Measurements from ENCODE around the gene SEZ6. TPM values are rescaled to one million over a fixed set of nuclear protein-coding genes. Genes with fewer than 3 reads are reported as not detected.

Gene SEZ6
- total RNA-seq, 1 experiment from 2014 or later: not detected

- peak in 1 of 2 experiments; percentile 38 for DNase-seq
- POLR2A ChIA-PET (ENCODE audit: unreplicated experiment): no interaction called here
- no peaks in the 10 kb centered on the region for H3K9me3 ChIP-seq (ENCODE audit: insufficient read depth, low read depth)
- no peaks in the 10 kb centered on the region for H4K20me1 ChIP-seq (ENCODE audit: insufficient read depth)
- no TSS peak for BruUV-seq (replicated peaks)
- no peak overlapping the region for H3K4me3 ChIP-seq
- H3F3A ChIP-seq (ENCODE audit: insufficient read depth, low read depth): no peaks in the 10 kb centered on the region
- TF ChIP-seq EZH2 (IDR thresholded peaks at IDR 0.05; ENCODE audit: low read depth) (no peak), CTCF (conservative IDR thresholded peaks at IDR 0.05) (no peak)
- H2AFZ ChIP-seq: no peak overlapping the region
- no peak overlapping the region for H3K4me2 ChIP-seq
- no peaks in the 10 kb centered on the region for H3K9me2 ChIP-seq (ENCODE audit: insufficient read depth)
- no peaks in the 10 kb centered on the region for H3K36me3 ChIP-seq (ENCODE audit: low read depth)
- no peaks in the 10 kb centered on the region for H3K79me2 ChIP-seq (ENCODE audit: low read depth)
- H3K27ac ChIP-seq: no peak overlapping the region
- peaks cover 33% of the 10 kb centered on the region for H3K27me3 ChIP-seq (ENCODE audit: insufficient read depth, low read depth)
- H3K4me1 ChIP-seq (replicated peaks; ENCODE audit: insufficient read depth): no peaks in the 10 kb centered on the region
- intact Hi-C loops (cut with micrococcal nuclease; ENCODE audit: unreplicated experiment): no loop called here
- CTCF ChIA-PET: interaction anchor here (0.6 kb wide), 1 partner anchor 88 kb away, joined by 12 read pairs; no protein-coding TSS in a partner anchor
Observed at GRCh38 chr17:28982131-28982793, 23.6 kb downstream of the SEZ6 start.

- Histone ChIP-seq H3K9me2 (ENCODE audit: insufficient read depth) (no peaks in the 10 kb centered on the region), H3K27me3 (ENCODE audit: insufficient read depth, low read depth) (peaks cover 49% of the 10 kb centered on the region), H3K79me2 (ENCODE audit: low read depth) (no peaks in the 10 kb centered on the region), H3K4me1 (replicated peaks; ENCODE audit: insufficient read depth) (no peaks in the 10 kb centered on the region), H3K4me2 (no peak overlapping the region), H4K20me1 (ENCODE audit: insufficient read depth) (no peaks in the 10 kb centered on the region), H3K4me3 (no peak overlapping the region), H2AFZ (no peak overlapping the region), H3K27ac (no peak overlapping the region), H3K36me3 (ENCODE audit: low read depth) (no peaks in the 10 kb centered on the region), H3K9me3 (ENCODE audit: insufficient read depth, low read depth) (no peaks in the 10 kb centered on the region), H3F3A (ENCODE audit: insufficient read depth, low read depth) (no peaks in the 10 kb centered on the region)
- ChIA-PET POLR2A (ENCODE audit: unreplicated experiment) (no interaction called here), CTCF (interaction anchor here (0.7 kb wide), 1 partner anchor 133 kb away, joined by 3 read pairs; no protein-coding TSS in a partner anchor)
- intact Hi-C loops (cut with micrococcal nuclease; ENCODE audit: unreplicated experiment): no loop called here
- no peak for DNase-seq
- no TSS peak for BruUV-seq (replicated peaks)
- no peak for TF ChIP-seq CTCF (conservative IDR thresholded peaks at IDR 0.05)
- TF ChIP-seq EZH2 (IDR thresholded peaks at IDR 0.05; ENCODE audit: low read depth): no peak
Observed at GRCh38 chr17:28978356-28978964, 27.4 kb downstream of the SEZ6 start.

- Histone ChIP-seq H3K9me3 (ENCODE audit: insufficient read depth, low read depth) (no peaks in the 10 kb centered on the region), H3K36me3 (ENCODE audit: low read depth) (no peaks in the 10 kb centered on the region), H3K4me1 (replicated peaks; ENCODE audit: insufficient read depth) (no peaks in the 10 kb centered on the region), H3K79me2 (ENCODE audit: low read depth) (no peaks in the 10 kb centered on the region), H3K27ac (no peak overlapping the region), H2AFZ (no peak overlapping the region), H3K27me3 (ENCODE audit: insufficient read depth, low read depth) (peaks cover 45% of the 10 kb centered on the region), H3F3A (ENCODE audit: insufficient read depth, low read depth) (no peaks in the 10 kb centered on the region), H4K20me1 (ENCODE audit: insufficient read depth) (no peaks in the 10 kb centered on the region), H3K4me3 (no peak overlapping the region), H3K9me2 (ENCODE audit: insufficient read depth) (no peaks in the 10 kb centered on the region), H3K4me2 (no peak overlapping the region)
- DNase-seq: no peak
- ChIA-PET POLR2A (ENCODE audit: unreplicated experiment) (no interaction called here), CTCF (interaction anchor here (0.7 kb wide), 1 partner anchor 134 kb away, joined by 3 read pairs; no protein-coding TSS in a partner anchor)
- TF ChIP-seq CTCF (conservative IDR thresholded peaks at IDR 0.05) (no peak), EZH2 (IDR thresholded peaks at IDR 0.05; ENCODE audit: low read depth) (no peak)
- no TSS peak for BruUV-seq (replicated peaks)
- intact Hi-C loops (cut with micrococcal nuclease; ENCODE audit: unreplicated experiment): no loop called here
Observed at GRCh38 chr17:28977659-28978355, 28.0 kb downstream of the SEZ6 start.

Measured in PC-9 (cell line).